Right cardiac atrium (tissue), 5 donors: ENCODE measurements around the gene ASMTL. TPM values are rescaled to one million over a fixed set of nuclear protein-coding genes. Genes with fewer than 3 reads are reported as not detected.

Experiments
- ATAC-seq, 2 donors: fragments of 200-7000 bp; cut with Tn5 transposase; one replicate each; pipeline versions ENCODE4 v1.8.0 to v1.9.1; 2020; ENCODE audit warnings: moderate library complexity in 2 of 2, mild to moderate bottlenecking in 1 of 2
- DNase-seq, 3 donors: peaks; one replicate each; pipeline ENCODE4 v3.0.0-alpha.2; 2020
- H3K27ac ChIP-seq: one replicate; pipeline ENCODE4 v1.5.1; 2013; ENCODE audit warnings: mild to moderate bottlenecking, low read length, control low read depth, moderate library complexity
- H3K27me3 ChIP-seq: one replicate; pipeline ENCODE4 v1.6.1; 2013; ENCODE audit not compliant: control insufficient read depth, insufficient read depth
- H3K4me1 ChIP-seq: one replicate; pipeline ENCODE4 v1.6.1; 2013; ENCODE audit warnings: low read length; ENCODE audit not compliant: control insufficient read depth, insufficient read depth
- H3K4me3 ChIP-seq: one replicate; pipeline ENCODE4 v1.5.1; 2013; ENCODE audit warnings: low read length, control low read depth
- H3K9me3 ChIP-seq: one replicate; pipeline ENCODE4 v1.6.1; 2013; ENCODE audit warnings: low read length; ENCODE audit not compliant: control insufficient read depth
- WGBS: extraction: QIAGEN DNeasy Blood & Tissue Kit; methylation state at CpG from one replicate; pipeline ENCODE4 v1.1.7; 2013; 5-methylcytosine and 5-hydroxymethylcytosine counted together
- intact Hi-C, 4 donors: fragments of 100-400 bp; cut with DNase I; formaldehyde crosslinking; loops; one replicate each; pipeline versions ENCODE4 v1.11.0 to v1.14.0; 2022 to 2023
- polyA plus RNA-seq: library from polyadenylated mRNA; stranded (reverse); fragments of 200-250 nt; gene quantifications from one replicate; pipeline ENCODE4 v1.2.3, GENCODE V29; 2013
- total RNA-seq, 4 donors: library from RNA; stranded (reverse); fragmentation: NEBNext Ultra II Directional; extraction: Animal tissue kit (Norgen Biotek cat#: 25700); gene quantifications; one replicate each; pipeline ENCODE4 v1.2.1, GENCODE V29; 2021
- donor health status: healthy with polysubstance abuse.
- donor health status: DM: no; HTN: yes; CAD: no.
- donor health status: DM: no; HTN: no; CAD: no.
- donor health status: DM: no; HTN: yes; CAD: no; lungs with severe emphysema.
- donor health status: DM: yes; HTN: yes; CAD: no.

ASMTL gene
- total and polyA plus RNA-seq, 5 donors: 27.7 to 34.4 (median 34.1) TPM

- no peak overlapping the region for H3K4me3 ChIP-seq
- DNase-seq: peak in 1 of 3 donors; percentile 42
- no peaks in the 10 kb centered on the region for H3K4me1 ChIP-seq
These were observed 14.4 kb upstream of the ASMTL start for GRCh38 chrX:1466971-1467561.

GRCh38 chrX:1466232-1466661, 13.5 kb upstream of the ASMTL start:
- DNase-seq (peak in 1 of 3 donors; percentile 54), ATAC-seq (no peak)
- WGBS: 44% methylated on average over 36 of the region's 36 CpGs
- no peaks in the 10 kb centered on the region for H3K27me3 ChIP-seq
- H3K4me3 ChIP-seq: no peak overlapping the region
- H3K27ac ChIP-seq: no peak overlapping the region
- H3K9me3 ChIP-seq: no peaks in the 10 kb centered on the region
- H3K4me1 ChIP-seq: no peaks in the 10 kb centered on the region
- intact Hi-C loops: no loop called here

More at GRCh38 chrX:1466971-1467561, 14.4 kb upstream of the ASMTL start:
- Histone ChIP-seq H3K27ac (no peak overlapping the region), H3K27me3 (no peaks in the 10 kb centered on the region), H3K9me3 (no peaks in the 10 kb centered on the region)
- WGBS: 49% methylated on average over 20 of the region's 20 CpGs
- no peak for ATAC-seq
- intact Hi-C loops: no loop called here

- intact Hi-C loops: no loop called here
- no peak overlapping the region for H3K27ac ChIP-seq
- ATAC-seq (no peak), DNase-seq (no peak)
- 55% methylated on average over 75 of the region's 75 CpGs for WGBS
- no peak overlapping the region for H3K4me3 ChIP-seq
- no peaks in the 10 kb centered on the region for H3K9me3 ChIP-seq
- H3K27me3 ChIP-seq: no peaks in the 10 kb centered on the region
- H3K4me1 ChIP-seq: no peaks in the 10 kb centered on the region
These were observed 12.8 kb upstream of the ASMTL start for GRCh38 chrX:1465286-1466231.

GRCh38 chrX:1464971-1465285, 12.2 kb upstream of the ASMTL start:
- Histone ChIP-seq H3K27me3 (no peaks in the 10 kb centered on the region), H3K4me1 (no peaks in the 10 kb centered on the region), H3K27ac (no peak overlapping the region), H3K4me3 (no peak overlapping the region), H3K9me3 (no peaks in the 10 kb centered on the region)
- 75% methylated on average over 12 of the region's 12 CpGs for WGBS
- intact Hi-C loops: no loop called here
- ATAC-seq (no peak), DNase-seq (no peak)

GRCh38 chrX:1464041-1464970, 11.6 kb upstream of the ASMTL start:
- H3K27ac ChIP-seq: no peak overlapping the region
- DNase-seq (no peak), ATAC-seq (no peak)
- H3K9me3 ChIP-seq: no peaks in the 10 kb centered on the region
- H3K27me3 ChIP-seq: no peaks in the 10 kb centered on the region
- 76% methylated on average over 24 of the region's 24 CpGs for WGBS
- intact Hi-C loops: no loop called here
- no peak overlapping the region for H3K4me3 ChIP-seq
- H3K4me1 ChIP-seq: no peaks in the 10 kb centered on the region

GRCh38 chrX:1463581-1463980, 10.9 kb upstream of the ASMTL start:
- Histone ChIP-seq H3K4me3 (no peak overlapping the region), H3K9me3 (no peaks in the 10 kb centered on the region), H3K4me1 (no peaks in the 10 kb centered on the region), H3K27me3 (no peaks in the 10 kb centered on the region), H3K27ac (no peak overlapping the region)
- 75% methylated on average over 5 of the region's 5 CpGs for WGBS
- no peak for DNase-seq
- intact Hi-C loops: no loop called here
- ATAC-seq: no peak

GRCh38 chrX:1462596-1463251, 10.0 kb upstream of the ASMTL start:
- peak overlapping the region; percentile 6 for H3K27ac ChIP-seq
- H3K9me3 ChIP-seq: no peaks in the 10 kb centered on the region
- no peak overlapping the region for H3K4me3 ChIP-seq
- intact Hi-C loops: no loop called here
- ATAC-seq: peak; percentile 81 to 97
- no peaks in the 10 kb centered on the region for H3K4me1 ChIP-seq
- 42% methylated on average over 19 of the region's 19 CpGs for WGBS
- DNase-seq: peak in 2 of 3 donors; percentile 45 to 55
- no peaks in the 10 kb centered on the region for H3K27me3 ChIP-seq

GRCh38 chrX:1462110-1462509, 9.4 kb upstream of the ASMTL start:
- intact Hi-C loops: no loop called here
- no peak overlapping the region for H3K4me3 ChIP-seq
- no peak overlapping the region for H3K27ac ChIP-seq
- no peaks in the 10 kb centered on the region for H3K27me3 ChIP-seq
- no peaks in the 10 kb centered on the region for H3K4me1 ChIP-seq
- no peaks in the 10 kb centered on the region for H3K9me3 ChIP-seq
- no peak for ATAC-seq
- DNase-seq: no peak

- ATAC-seq: no peak
- no peaks in the 10 kb centered on the region for H3K4me1 ChIP-seq
- H3K9me3 ChIP-seq: no peaks in the 10 kb centered on the region
- DNase-seq: no peak
- no peak overlapping the region for H3K4me3 ChIP-seq
- intact Hi-C loops: loop anchor here in 1 of 4 donors (5.0 kb wide), 1 partner anchor 121 kb away; no protein-coding TSS in a partner anchor
- H3K27ac ChIP-seq: no peak overlapping the region
- no peaks in the 10 kb centered on the region for H3K27me3 ChIP-seq
- WGBS: 77% methylated on average over 3 of the region's 3 CpGs
These were observed 3.2 kb upstream of the ASMTL start for GRCh38 chrX:1455948-1456280.

- Histone ChIP-seq H3K27me3 (no peaks in the 10 kb centered on the region), H3K27ac (no peak overlapping the region), H3K4me1 (no peaks in the 10 kb centered on the region), H3K9me3 (no peaks in the 10 kb centered on the region), H3K4me3 (peak overlapping the region; percentile 76)
- DNase-seq (peak; percentile 84 to 95 (median 94)), ATAC-seq (peak; percentile 35 to 49)
- intact Hi-C loops: loop anchor here in 1 of 4 donors (5.0 kb wide), 1 partner anchor 128 kb away; no protein-coding TSS in a partner anchor
- 5% methylated on average over 45 of the region's 45 CpGs for WGBS
These were observed 1.5 kb upstream of the ASMTL start for GRCh38 chrX:1453951-1454785.
